ENCODE data around the gene RNF111. TPM values are rescaled to one million over a fixed set of nuclear protein-coding genes. Genes with fewer than 3 reads are reported as not detected.
A peak's percentile ranks its signal among the peaks of the same experiment; 100 is the strongest.

RNF111 gene
- total RNA-seq: 14.5 and 15.2 TPM in 2 replicates

GRCh38 chr15:58987491-58988005, at the start of gene RNF111:
RNF111 (plus strand) TSS chr15:58987663; CDS start chr15:59030823, 43,160 bp downstream.
- TF ChIP-seq CTCF (IDR thresholded peaks at IDR 0.05; ENCODE audit: insufficient read depth, low read length, severe bottlenecking): no peak
- H3K27me3 ChIP-seq (ENCODE audit: control insufficient read depth, insufficient read depth, low read length): no peaks in the 10 kb centered on the region
- no peak for FAIRE-seq
- H3K36me3 ChIP-seq (ENCODE audit: control insufficient read depth, insufficient read depth, low read length): peaks cover 2% of the 10 kb centered on the region
- peak within 1 kb of the TSS; percentile 84 for H3K4me3 ChIP-seq (ENCODE audit: low read depth, low read length)
- DNase-seq (ENCODE audit: low read depth): peak; percentile 96

GRCh38 chr15:58947179-58947578, 40.3 kb upstream of the RNF111 start:
- H3K4me3 ChIP-seq (ENCODE audit: low read depth, low read length): no peak overlapping the region
- no peaks in the 10 kb centered on the region for H3K27me3 ChIP-seq (ENCODE audit: control insufficient read depth, insufficient read depth, low read length)
- no peaks in the 10 kb centered on the region for H3K36me3 ChIP-seq (ENCODE audit: control insufficient read depth, insufficient read depth, low read length)
- TF ChIP-seq CTCF (IDR thresholded peaks at IDR 0.05; ENCODE audit: insufficient read depth, low read length, severe bottlenecking): no peak
- FAIRE-seq: no peak
- DNase-seq (ENCODE audit: low read depth): no peak

- FAIRE-seq (no peak), DNase-seq (ENCODE audit: low read depth) (peak; percentile 91)
- Histone ChIP-seq H3K27me3 (ENCODE audit: control insufficient read depth, insufficient read depth, low read length) (no peaks in the 10 kb centered on the region), H3K4me3 (ENCODE audit: low read depth, low read length) (peak overlapping the region; percentile 17), H3K36me3 (ENCODE audit: control insufficient read depth, insufficient read depth, low read length) (no peaks in the 10 kb centered on the region)
- no peak for TF ChIP-seq CTCF (IDR thresholded peaks at IDR 0.05; ENCODE audit: insufficient read depth, low read length, severe bottlenecking)
These were observed 36.0 kb upstream of the RNF111 start for GRCh38 chr15:58951388-58952007.

- H3K27me3 ChIP-seq (ENCODE audit: control insufficient read depth, insufficient read depth, low read length): no peaks in the 10 kb centered on the region
- DNase-seq (ENCODE audit: low read depth) (peak; percentile 51), FAIRE-seq (no peak)
- no peaks in the 10 kb centered on the region for H3K36me3 ChIP-seq (ENCODE audit: control insufficient read depth, insufficient read depth, low read length)
- no peak for TF ChIP-seq CTCF (IDR thresholded peaks at IDR 0.05; ENCODE audit: insufficient read depth, low read length, severe bottlenecking)
- no peak overlapping the region for H3K4me3 ChIP-seq (ENCODE audit: low read depth, low read length)
These were observed 34.7 kb upstream of the RNF111 start for GRCh38 chr15:58952751-58953150.

GRCh38 chr15:58957101-58957973, 30.1 kb upstream of the RNF111 start:
- no peaks in the 10 kb centered on the region for H3K36me3 ChIP-seq (ENCODE audit: control insufficient read depth, insufficient read depth, low read length)
- FAIRE-seq: no peak
- DNase-seq (ENCODE audit: low read depth): peak; percentile 60
- H3K27me3 ChIP-seq (ENCODE audit: control insufficient read depth, insufficient read depth, low read length): no peaks in the 10 kb centered on the region
- H3K4me3 ChIP-seq (ENCODE audit: low read depth, low read length): no peak overlapping the region
- peak; percentile 70 for TF ChIP-seq CTCF (IDR thresholded peaks at IDR 0.05; ENCODE audit: insufficient read depth, low read length, severe bottlenecking)
